HG03045 (cell line): ENCODE results near the gene OS9.
"Not testable (repeated sequence)": the region's sequence is repeated elsewhere in the genome, so short reads cannot be mapped to it uniquely, and the experiment has no call there.

Source experiments
- ATAC-seq: cut with Tn5 transposase; IDR thresholded peaks from one replicate; pipeline ENCODE4 v1.9.1; 2021; ENCODE audit warnings: mild to moderate bottlenecking, moderate library complexity; ENCODE audit not compliant: unreplicated experiment

OS9 gene, protein sequence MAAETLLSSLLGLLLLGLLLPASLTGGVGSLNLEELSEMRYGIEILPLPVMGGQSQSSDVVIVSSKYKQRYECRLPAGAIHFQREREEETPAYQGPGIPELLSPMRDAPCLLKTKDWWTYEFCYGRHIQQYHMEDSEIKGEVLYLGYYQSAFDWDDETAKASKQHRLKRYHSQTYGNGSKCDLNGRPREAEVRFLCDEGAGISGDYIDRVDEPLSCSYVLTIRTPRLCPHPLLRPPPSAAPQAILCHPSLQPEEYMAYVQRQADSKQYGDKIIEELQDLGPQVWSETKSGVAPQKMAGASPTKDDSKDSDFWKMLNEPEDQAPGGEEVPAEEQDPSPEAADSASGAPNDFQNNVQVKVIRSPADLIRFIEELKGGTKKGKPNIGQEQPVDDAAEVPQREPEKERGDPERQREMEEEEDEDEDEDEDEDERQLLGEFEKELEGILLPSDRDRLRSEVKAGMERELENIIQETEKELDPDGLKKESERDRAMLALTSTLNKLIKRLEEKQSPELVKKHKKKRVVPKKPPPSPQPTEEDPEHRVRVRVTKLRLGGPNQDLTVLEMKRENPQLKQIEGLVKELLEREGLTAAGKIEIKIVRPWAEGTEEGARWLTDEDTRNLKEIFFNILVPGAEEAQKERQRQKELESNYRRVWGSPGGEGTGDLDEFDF

DNA sequence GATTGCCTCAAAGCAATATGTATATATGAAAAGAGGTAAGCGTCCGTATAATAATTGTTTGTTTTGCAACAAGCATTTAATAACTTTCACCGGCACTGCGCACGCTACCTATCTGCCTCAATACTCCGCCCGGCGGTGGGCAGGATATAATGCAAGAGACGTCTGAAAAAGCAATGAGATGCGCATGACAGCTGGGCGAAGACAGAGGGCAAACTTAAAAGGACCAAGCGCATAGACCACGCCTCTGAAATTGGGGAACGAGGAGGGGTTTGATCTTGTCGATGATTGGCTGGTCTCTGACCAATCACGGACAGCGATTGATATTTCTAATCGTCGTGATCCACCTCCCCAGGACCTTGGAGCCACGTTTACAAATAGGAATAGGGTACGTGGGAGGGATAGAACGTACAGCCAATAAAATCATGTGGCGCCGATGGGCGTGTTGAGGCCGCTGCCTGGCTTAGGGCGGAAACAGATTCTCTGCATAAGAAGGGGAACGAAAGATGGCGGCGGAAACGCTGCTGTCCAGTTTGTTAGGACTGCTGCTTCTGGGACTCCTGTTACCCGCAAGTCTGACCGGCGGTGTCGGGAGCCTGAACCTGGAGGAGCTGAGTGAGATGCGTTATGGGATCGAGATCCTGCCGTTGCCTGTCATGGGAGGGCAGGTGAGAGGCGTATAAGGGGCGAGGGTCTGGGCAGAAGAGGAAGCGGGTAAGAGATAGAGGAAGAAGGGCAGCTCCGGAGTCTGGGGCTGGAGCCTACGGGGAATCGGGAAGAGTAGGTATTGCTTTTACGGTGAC lies at the start of gene OS9:
Gene OS9 (plus strand): TSS at position 474 of the 800 bp plus-strand sequence. CDS start 30 bp downstream, at position 504.
- peak; percentile 98 for ATAC-seq

- ATAC-seq, result not testable (repeated sequence)
Observed at GRCh38 chr12:57645990-57646658, 47.8 kb upstream of the OS9 start.

- not testable (repeated sequence) for ATAC-seq
Observed at GRCh38 chr12:57646659-57647049, 47.3 kb upstream of the OS9 start.

DNA sequence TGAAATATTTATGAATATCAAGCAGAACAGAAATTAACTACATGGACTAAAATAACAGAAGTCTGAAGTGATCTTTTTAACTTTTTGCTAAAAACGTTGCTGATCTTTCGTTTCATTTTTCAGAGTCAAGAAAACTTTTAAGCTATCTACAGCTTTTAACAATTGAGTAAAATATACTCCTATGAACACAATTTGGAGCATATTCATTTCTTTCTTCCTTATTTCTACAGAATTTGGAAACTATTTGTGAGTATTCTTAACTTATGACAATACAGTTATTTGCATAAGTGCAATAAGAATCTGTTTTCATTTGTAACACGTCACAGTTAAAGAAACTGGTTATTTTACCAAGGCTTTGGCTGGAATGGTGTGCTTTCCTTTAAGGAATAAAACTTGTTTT lies 39.9 kb upstream of the OS9 start:
- no peak for ATAC-seq

DNA sequence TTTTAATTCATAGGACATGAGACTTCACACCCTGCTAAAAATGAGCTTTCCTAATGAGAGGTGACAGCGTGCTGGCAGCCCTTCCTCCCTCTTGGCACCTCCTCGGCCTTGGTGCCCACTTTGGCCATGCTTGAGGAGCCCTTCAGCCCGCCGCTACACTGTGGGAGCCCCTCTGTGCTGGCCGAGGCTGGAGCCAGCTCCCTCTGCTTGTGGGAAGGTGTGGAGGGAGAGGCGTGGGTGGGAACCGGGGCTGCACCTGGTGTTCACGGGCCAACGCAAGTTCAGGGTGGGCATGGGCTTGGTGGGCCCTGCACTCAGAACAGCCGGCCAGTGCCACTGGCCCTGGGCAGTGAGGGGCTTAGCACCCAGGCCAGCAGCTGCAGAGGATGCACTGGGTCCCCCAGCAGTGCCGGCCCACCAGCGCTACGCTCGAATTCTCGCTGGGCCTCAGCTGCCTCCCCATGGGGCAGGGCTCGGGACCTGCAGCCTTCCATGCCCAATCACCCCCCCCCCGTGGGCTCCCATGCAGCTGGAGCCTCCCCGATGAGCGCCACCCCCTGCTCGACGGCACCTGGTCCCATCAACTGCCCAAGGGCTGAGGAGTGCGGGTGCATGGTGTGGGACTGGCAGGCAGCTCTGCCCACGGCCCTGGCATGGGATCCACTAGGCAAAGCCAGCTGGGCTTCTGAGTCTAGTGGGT lies 38.2 kb upstream of the OS9 start:
- ATAC-seq, result no peak

DNA sequence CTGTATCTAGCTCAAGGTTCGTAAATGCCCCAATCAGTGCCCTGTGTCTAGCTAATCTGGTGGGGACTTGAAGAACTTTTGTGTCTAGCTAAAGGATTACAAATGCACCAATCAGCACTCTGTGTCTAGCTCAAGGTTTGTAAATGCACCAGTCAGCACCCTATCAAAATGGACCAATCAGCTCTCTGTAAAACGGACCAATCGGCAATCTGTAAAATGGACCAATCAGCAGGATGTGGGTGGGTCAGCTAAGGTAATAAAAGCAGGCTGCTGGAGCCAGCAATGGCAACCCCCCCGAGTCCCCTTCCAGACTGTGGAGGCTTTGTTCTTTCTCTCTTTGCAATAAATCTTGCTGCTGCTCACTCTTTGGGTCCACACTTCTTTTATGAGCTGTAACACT lies 37.5 kb upstream of the OS9 start:
- ATAC-seq, result not testable (repeated sequence)

DNA sequence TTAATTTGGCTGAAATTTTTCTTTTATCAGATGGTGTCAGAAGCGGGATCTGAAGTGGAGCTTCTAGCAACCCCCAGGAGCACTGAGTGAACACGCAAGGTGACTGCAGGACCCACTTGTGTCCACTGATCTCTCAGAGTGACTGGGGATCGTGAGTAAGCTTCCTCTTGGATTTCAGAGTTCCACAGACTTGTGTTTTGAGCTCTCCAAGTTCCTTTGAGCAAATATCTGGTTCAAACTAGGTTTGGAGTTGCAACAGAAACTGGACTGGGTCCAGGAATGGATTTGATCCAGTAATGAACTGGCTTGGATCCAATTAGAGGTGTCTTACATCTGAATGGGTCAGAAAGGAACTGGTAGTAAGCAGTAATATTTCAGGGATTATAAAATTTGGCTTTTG lies 36.2 kb upstream of the OS9 start:
- no peak for ATAC-seq

DNA sequence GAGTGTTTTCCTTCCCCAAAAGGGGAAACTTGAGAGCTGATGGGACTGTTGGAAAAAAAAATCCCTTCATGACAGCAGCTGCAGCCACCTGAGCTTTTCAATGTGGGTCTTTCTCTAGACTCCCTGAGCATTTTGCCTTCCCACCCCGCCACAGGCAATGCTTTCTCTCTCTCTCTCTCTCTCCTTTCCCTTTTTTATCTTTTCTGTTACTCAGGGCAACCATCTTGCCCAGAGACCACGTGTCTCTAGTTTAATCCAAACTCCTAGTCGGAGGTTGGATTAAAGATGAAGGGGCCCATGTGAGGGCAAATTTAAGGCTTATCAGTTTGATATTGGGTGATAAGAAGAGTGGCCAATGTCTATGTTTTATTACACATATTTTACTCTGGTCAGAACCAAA lies 35.0 kb upstream of the OS9 start:
- no peak for ATAC-seq

GRCh38 chr12:57661376-57661775 lies 32.6 kb upstream of the OS9 start:
- no peak for ATAC-seq

DNA sequence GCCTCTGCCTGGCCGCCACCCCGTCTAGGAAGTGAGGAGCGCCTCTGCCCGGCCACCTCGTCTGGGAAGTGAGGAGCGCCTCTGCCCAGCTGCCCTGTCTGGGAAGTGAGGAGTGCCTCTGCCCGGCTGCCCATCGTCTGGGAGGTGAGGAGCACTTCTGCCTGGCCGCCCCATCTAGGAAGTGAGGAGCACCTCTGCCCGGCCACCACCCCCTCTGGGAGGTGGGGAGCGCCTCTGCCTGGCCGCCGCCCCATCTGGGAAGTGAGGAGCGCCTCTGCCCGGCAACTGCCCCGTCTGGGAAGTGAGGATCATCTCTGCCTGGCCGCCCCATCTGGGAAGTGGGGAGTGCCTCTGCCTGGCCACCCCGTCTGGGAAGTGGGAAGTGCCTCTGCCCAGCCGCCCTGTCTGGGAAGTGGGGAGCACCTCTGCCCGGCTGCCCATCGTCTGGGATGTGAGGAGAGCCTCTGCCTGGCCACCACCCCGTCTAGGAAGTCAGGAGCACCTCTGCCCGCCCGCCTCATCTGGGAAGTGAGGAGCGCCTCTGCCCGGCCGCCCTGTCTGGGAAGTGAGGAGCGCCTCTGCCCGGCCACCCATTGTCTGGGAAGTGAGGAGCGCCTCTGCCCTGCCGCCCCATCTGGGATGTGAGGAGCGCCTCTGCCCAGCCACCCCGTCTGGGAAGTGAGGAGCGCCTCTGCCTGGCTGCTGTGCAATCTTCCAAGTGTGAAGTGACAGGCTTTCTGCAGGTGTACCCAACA lies 28.7 kb upstream of the OS9 start:
- not testable (repeated sequence) for ATAC-seq

GRCh38 chr12:57666897-57667296 lies 27.0 kb upstream of the OS9 start:
- ATAC-seq, result no peak

- not testable (repeated sequence) for ATAC-seq
Observed at GRCh38 chr12:57669691-57670090, 24.2 kb upstream of the OS9 start.

DNA sequence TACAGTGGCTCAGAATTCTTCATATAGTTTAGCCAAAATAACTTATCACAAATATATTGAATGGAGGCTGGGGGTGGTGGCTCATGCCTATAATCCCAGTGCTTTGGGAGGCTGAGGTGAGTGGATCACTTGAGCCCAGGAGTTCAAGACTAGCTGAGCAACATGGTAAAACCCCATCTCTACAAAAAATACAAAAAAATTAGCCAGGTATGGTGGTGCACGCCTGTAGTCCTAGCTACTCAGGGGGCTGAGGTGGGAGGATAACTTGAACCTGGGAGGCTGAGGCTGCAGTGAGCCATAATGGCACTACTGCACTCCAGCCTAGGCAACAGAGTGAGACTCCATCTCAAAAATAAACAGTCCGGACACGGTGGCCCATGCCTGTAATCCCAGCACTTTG lies 22.1 kb upstream of the OS9 start:
- ATAC-seq, result not testable (repeated sequence)

GRCh38 chr12:57672801-57673200 lies 21.1 kb upstream of the OS9 start:
- no peak for ATAC-seq

- no peak for ATAC-seq
Observed at GRCh38 chr12:57674691-57675090, 19.2 kb upstream of the OS9 start.

DNA sequence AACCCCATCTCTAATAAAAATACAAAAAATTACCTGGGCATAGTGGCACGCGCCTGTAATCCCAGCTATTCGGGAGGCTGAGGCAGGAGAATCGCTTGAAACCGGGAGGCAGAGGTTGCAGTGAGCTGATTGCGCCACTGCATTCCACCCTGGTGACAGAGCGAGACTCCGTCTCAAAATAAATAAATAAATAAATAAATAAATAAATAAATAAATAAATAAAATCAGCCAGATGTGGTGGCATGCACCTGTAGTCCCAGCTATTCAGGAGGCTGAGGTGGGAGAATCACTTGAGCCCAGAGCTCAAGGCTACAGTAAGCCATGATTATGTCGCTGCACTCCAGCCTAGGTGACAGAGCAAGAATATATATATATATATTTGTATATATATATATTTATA lies 16.0 kb upstream of the OS9 start:
- not testable (repeated sequence) for ATAC-seq

DNA sequence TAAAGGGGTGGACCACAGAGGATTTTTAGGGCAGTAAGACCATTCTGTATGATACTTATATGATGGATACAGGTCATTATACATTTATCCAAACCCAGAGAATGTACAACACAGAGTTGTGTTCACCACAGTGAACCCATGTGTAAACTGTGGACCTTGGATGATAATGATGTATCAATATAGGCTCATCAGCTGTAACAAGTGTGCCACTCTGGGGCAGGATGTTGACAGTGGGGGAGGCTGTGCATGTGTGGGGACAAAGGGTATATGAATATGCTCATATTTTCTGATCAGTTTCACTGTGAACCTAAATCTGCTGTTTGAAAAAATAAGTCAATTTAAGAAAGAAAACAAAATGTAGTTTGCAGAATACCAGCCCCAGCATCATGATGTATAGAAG lies 14.2 kb upstream of the OS9 start:
- no peak for ATAC-seq

GRCh38 chr12:57687862-57688261 lies 6.1 kb upstream of the OS9 start:
- no peak for ATAC-seq

DNA sequence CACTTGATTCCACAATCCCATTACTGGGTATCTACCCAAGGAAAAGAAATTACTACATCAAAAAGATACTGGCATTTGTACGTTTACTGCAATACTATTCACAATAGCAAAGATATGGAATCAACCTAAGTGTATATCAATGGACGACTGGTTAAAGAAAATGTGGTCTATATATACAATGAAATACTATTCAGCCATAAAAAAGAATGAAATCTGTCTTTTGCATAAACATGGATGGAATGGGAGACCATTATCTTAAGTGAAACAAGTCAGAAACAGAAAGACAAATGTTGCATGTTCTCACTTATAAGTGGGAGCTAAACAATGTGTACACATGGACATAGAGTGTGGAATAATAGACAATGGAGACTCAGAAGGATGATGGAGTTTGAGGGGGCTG lies 5.0 kb upstream of the OS9 start:
- ATAC-seq, result no peak

DNA sequence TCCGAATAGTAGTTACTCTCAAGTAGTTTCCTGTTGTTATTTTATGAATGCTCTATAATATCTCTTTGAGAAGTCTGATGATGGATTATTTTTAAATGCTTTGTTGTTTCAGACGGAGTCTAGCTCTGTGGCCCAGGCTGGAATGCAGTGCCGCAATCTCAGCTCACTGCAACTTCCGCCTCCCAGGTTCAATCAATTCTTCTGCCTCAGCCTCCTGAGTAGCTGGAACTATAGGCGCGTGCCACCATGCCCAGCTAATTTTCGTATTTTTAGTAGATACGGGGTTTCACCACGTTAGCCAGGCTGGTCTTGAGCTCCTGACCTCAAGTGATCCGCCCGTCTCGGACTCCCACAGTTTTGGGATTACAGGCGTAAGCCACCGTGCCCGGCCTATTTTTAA lies 1.4 kb upstream of the OS9 start:
- ATAC-seq, result no peak
